GM19025 (cell line): Measurements from ENCODE around the gene ELL.
A peak's percentile ranks its signal among the peaks of the same experiment; 100 is the strongest.
"Not testable (repeated sequence)": the region's sequence is repeated elsewhere in the genome, so short reads cannot be mapped to it uniquely, and the experiment has no call there.

Source experiments
- ATAC-seq: cut with Tn5 transposase; IDR thresholded peaks from one replicate; pipeline ENCODE4 v1.9.1; 2021; ENCODE audit warnings: mild to moderate bottlenecking, low read depth, moderate library complexity; ENCODE audit not compliant: unreplicated experiment

The ELL gene

GRCh38 chr19:18521692-18522123 lies at the start of gene ELL:
Gene ELL (minus strand): TSS chr19:18522070. CDS start chr19:18522055, 15 bp downstream.
- ATAC-seq, result no peak

GRCh38 chr19:18568367-18568766 lies 46.5 kb upstream of the ELL start:
- no peak for ATAC-seq

GRCh38 chr19:18566953-18567352 lies 45.1 kb upstream of the ELL start:
- no peak for ATAC-seq

- no peak for ATAC-seq
These were observed 40.2 kb upstream of the ELL start for GRCh38 chr19:18562086-18562485.

GRCh38 chr19:18559685-18560084 lies 37.8 kb upstream of the ELL start:
- no peak for ATAC-seq

GRCh38 chr19:18558604-18559003 lies 36.7 kb upstream of the ELL start:
- no peak for ATAC-seq

GRCh38 chr19:18558202-18558555 lies 36.3 kb upstream of the ELL start:
- no peak for ATAC-seq

GRCh38 chr19:18557411-18558201 lies 35.7 kb upstream of the ELL start, which contains the start of gene KXD1:
Gene KXD1 (plus strand): TSS chr19:18557870. CDS start chr19:18562057, 4,187 bp downstream.
- peak; percentile 93 for ATAC-seq

- ATAC-seq, result no peak
These were observed 29.8 kb upstream of the ELL start for GRCh38 chr19:18551631-18552030.

- ATAC-seq, result peak; percentile 38
These were observed 22.1 kb upstream of the ELL start for GRCh38 chr19:18543814-18544475.

GRCh38 chr19:18542941-18543813 lies 21.3 kb upstream of the ELL start, which contains the start of gene FKBP8:
Gene FKBP8 (minus strand): TSS chr19:18543573. CDS start chr19:18541970, 1,603 bp downstream.
- ATAC-seq, result peak; percentile 96

GRCh38 chr19:18541992-18542940 lies 20.4 kb upstream of the ELL start:
- no peak for ATAC-seq

GRCh38 chr19:18541258-18541991 lies 19.6 kb upstream of the ELL start:
- no peak for ATAC-seq

- ATAC-seq, result not testable (repeated sequence)
These were observed 18.3 kb upstream of the ELL start for GRCh38 chr19:18540200-18540599.

GRCh38 chr19:18539372-18539771 lies 17.5 kb upstream of the ELL start:
- ATAC-seq, result no peak

GRCh38 chr19:18538115-18538514 lies 16.2 kb upstream of the ELL start:
- no peak for ATAC-seq

- ATAC-seq, result no peak
These were observed 15.6 kb upstream of the ELL start for GRCh38 chr19:18537431-18537830.

GRCh38 chr19:18536475-18536874 lies 14.6 kb upstream of the ELL start:
- no peak for ATAC-seq

GRCh38 chr19:18533058-18533457 lies 11.2 kb upstream of the ELL start:
- ATAC-seq, result no peak
